HG03064 (cell line): ENCODE measurements around the gene PLCL1.
A peak's percentile ranks its signal among the peaks of the same experiment; 100 is the strongest.

Experiments
- ATAC-seq: cut with Tn5 transposase; IDR thresholded peaks from one replicate; pipeline ENCODE4 v1.9.1; 2021; ENCODE audit warnings: low read depth; ENCODE audit not compliant: unreplicated experiment

Gene PLCL1

DNA sequence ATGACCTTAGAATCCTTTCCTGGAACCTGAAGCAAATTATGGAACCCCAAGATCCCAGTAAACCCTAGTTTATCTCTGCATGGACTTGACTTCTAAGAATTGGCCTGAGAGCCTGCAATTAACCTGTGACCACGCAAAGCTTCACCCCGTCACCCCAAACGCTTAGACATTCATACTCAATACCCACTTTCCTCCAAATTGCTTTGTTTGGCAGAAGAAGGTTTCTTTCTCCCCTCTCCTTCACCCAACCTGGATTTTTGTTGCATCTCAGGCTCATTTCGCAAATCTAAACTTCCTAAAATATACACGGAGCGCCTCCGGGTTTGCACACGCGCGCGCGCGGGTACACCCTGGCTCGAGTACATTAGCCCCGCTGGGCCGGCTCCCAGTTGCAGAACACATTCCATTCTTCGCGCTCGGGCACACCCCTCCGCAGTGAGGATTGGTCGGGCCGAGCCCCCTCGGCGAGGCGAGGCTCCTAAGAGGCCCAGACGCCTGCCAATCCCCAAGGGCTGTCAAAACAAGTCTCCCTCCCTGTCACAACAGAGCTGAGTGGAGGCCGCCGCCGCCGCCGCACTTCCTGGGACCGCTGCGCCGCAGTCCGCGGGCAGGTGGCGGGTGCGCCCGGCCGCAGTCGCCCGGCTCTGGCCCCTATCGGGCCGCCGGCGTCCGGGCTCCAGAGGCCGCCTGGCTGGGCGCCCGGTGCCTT is at the start of gene PLCL1:
TSS of gene PLCL1 (plus strand) at position 545 of the 709 bp plus-strand sequence.
- ATAC-seq: peak; percentile 99

DNA sequence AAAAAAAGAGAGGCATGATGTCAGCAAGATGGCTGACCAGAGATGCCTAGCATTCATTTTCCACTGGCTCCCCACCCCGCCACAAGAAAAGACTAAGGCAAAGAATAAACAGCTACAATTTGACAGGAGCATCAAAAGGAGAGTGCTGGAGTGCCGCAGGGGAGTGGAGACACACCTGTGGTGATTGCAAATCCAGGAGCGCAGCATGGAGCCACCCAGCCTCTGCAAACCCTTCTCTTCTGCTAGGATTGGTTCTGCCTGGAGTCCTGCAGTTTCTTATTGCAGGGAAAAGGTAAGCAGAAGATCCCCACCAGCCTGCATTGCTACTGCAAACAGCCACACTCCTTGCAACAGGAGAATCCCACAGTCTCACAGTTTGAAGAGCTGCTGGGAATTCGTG is 45.4 kb upstream of the PLCL1 start:
- no peak for ATAC-seq

DNA sequence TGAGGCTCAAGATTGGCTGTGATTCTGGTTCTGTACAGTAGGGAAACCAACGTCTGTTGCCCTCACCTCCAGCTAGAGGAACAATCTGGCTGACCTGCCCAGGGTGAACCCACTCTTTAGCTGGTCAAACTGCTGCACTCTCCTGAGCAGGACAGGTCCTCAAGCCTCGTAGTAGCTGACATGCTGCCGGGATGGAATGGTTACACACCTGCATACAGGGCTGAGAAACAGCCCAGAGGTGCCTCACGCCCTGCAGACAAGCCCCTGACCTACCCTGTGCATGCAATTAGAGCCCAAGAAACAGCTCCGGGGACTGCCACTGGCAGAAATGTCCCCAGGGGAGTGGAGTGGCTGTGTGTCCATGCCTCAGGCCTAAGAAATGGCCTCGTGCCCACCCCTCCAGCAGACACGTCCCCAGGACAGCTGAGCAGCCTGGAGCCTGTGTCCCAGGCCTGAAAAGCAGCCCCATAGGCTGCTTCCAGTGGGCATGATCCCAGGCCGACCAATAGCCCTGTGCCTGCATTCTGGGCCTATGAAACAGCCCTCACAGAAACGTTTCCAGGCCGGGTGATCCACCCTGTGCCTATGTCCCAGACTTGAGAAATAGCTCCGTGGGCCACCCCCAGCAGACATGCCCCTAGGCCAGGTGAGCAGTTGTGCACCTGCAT is 44.6 kb upstream of the PLCL1 start:
- no peak for ATAC-seq

DNA sequence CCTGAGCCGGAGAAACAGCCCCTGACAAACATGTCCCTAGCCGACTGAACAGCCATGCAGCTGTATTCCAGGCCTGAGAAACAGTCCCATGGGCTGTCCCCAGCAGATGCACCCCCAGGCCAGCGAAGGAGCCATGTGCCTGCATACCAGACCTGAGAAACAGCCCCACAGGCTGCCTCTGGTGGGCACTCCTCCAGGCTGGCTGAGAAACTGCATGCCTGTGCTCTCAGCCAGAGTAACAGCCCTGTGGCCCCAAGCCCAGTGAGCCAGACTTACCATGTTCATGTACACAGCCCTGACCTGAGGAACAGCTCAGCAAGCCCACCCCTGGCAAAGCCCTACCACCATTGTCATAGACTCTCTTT is 44.1 kb upstream of the PLCL1 start:
- ATAC-seq: no peak

- no peak for ATAC-seq
Observed at GRCh38 chr2:197777823-197778407, 26.5 kb upstream of the PLCL1 start.

- ATAC-seq: no peak
Observed at GRCh38 chr2:197779261-197779660, 25.1 kb upstream of the PLCL1 start.

DNA sequence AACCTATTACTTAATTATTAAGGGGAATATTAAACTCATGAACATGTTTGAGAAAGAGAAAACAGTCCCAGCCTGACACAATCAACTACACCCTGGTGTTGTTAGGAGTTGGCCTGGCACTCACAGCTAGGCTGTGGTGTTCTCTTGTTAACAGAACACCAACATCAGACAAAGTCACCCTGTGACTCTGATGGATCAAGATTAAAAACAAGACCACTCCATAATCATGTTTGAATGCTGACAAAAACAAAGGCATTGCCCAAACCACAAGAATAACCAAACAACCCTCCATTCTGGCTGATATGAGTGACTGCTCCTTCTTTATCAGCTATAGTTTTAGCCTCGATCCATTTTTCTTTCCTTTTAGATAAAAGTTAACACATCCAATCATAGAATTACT is 22.3 kb upstream of the PLCL1 start:
- ATAC-seq: no peak

GRCh38 chr2:197784956-197785941 is 19.1 kb upstream of the PLCL1 start, which contains the start of gene BOLL:
BOLL (minus strand) TSS chr2:197785319; CDS start chr2:197781850, 3,469 bp downstream.
- ATAC-seq: no peak

DNA sequence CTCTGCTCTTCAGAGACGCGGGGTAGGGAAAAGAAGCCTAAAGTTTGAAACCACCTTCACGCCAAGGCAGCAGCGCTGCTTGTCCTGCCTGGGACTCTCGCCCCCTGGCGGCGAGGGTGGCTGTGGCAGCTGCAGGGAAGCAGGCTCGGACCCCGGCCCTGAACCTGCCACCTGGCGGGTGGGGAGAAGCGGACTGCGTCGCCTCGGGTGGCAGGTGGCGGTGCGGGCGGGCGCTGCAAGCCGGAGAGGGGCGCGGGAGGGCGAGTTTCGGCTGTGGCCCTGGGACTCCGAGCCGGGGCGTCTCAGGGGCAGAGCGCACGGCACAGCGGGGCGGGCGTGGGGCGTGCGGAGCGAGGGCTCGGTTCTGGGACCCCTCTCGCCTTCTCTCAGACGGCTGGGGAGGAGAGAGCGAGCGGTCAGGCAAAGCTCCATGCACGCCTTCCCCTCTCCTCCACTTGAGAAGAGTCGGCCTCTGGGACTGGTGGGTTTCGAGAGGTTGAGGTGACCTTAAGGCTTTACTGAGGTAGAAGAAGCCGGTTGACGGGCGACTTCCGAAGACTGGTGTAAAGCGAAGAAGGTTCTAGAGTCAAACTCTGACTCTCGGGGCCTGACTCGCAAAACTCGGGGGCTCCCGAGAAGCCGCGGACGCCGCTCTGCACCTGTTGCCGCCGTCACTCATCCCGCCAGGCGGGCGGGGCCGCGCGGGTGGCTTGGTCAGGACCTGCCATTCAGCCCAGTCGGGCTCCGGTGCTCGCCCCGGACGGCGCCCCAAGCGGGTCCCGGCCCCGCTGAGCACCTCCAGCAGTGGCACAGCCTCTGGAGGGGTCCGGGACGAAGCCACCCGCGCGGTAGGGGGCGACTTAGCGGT is 18.1 kb upstream of the PLCL1 start:
- ATAC-seq: peak; percentile 80

DNA sequence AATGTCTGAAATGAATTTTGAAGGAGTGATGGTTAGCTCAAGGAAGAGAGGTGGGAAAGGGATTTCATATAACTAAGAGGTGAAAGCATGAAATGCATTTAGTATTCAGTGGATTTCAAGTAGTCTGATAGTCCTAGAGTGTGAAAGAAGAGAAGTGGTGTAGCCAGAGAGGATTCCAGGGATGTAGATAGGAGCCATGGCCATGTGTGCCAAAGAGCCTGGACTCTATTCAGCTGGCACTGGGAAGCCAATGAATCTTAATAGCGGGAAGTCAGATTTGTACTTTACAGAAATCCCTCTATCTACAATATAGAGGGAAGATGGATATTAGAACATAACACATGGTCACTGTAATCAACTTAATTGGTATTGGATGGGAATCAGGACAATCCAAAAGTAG is 10.9 kb upstream of the PLCL1 start:
- ATAC-seq: no peak

- no peak for ATAC-seq
Observed at GRCh38 chr2:197795277-197795676, 9.1 kb upstream of the PLCL1 start.

GRCh38 chr2:197798187-197798586 is 6.2 kb upstream of the PLCL1 start:
- ATAC-seq: no peak

DNA sequence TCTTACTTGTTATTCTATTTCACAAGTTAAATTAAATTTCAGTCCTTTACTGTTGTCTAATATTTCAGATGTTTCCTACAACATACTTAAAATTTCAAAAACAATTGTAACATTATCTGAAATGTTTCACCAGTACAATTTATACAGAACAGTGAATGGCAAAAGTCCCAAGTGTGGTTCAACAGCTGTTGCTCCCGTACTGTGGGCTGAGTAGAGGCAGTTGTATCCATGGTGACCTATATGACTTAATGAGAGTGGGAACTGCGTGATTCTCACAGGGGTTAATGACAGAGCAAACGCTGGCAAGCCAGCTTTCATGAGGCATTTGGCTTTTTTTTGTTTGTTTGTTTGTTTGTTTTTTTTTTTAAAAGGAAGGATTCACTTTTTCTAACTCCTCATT is 5.3 kb upstream of the PLCL1 start:
- ATAC-seq: no peak

DNA sequence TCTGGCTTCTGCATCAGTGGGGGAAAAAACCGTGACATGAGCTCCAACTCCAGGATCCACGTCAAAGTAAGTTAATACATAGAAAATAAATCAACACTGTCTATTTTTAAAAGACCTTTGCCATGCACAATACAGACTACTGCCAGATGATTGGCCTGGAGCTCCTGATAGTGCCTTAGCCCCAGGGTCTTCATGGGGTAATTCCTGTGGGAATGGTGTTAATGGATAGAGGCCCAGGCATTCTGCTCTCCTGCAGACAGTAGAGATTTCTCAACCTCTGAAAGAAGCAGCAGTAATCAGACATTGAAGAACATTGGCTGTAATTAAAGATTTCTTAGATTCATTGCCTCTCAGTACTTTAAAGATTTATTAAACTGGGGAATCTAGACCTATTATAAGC is 4.3 kb upstream of the PLCL1 start:
- no peak for ATAC-seq

- ATAC-seq: no peak
Observed at GRCh38 chr2:197801033-197801432, 3.4 kb upstream of the PLCL1 start.

DNA sequence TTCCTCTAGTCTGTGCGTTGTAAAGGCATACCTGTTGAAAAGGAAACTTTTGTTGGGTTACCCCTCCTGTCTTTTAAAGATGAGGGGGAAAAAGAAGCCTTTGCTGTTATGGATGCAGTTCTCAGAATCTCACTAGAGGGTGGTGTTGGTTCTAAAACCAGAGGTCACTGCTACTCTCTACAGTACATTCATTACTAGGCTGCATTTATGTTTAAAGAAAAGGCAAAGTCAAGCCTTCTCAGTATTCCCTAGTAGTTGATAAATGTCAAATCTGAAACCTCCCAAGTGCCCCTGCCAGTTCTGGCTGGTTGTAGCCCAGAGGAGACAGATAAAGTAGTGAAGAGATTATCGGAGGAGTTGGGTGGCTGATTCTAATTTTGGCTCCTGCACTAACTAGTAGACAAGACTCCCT is 1.4 kb upstream of the PLCL1 start:
- ATAC-seq: no peak

DNA sequence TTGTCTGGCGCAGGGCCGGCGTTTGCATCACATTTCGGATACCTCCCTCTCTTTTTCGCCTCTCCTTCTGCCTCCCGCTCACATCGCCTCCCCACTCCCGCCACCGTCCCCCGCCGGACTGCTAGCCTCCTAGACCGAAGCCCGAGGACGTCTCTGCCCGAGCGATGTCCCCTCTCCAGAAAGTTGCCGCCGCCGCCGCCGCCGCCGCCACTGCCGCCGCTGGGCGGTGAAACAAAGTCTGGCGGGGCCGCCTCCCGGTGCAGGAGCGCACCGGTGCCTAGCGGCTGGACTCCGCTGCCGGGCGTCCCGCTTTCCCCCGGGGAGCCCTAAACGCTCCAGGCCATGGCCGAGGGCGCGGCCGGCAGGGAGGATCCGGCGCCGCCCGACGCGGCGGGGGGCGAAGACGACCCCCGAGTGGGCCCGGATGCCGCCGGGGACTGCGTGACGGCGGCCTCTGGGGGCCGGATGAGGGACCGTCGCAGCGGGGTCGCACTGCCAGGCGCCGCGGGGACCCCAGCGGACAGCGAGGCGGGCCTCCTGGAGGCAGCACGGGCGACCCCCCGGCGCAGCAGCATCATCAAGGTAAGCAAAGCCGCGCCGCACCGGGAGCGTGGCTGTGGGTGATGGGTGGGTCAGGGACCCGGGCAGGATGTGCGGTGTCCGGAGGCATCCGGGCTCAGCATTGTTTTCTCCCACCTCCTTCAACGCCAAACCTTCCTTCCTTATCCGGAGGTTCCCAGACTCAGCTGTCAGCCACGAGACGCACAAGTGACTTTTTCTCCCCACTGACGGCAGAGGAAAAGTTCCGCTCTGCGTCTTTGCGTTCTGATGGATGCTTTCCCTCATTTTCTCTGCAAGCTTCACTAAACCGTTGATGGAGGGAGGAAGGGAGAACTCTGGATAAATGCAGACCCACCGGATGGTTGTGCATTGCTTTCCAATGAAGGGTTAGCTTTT is 643 bp downstream of the PLCL1 start:
- ATAC-seq: peak; percentile 30

DNA sequence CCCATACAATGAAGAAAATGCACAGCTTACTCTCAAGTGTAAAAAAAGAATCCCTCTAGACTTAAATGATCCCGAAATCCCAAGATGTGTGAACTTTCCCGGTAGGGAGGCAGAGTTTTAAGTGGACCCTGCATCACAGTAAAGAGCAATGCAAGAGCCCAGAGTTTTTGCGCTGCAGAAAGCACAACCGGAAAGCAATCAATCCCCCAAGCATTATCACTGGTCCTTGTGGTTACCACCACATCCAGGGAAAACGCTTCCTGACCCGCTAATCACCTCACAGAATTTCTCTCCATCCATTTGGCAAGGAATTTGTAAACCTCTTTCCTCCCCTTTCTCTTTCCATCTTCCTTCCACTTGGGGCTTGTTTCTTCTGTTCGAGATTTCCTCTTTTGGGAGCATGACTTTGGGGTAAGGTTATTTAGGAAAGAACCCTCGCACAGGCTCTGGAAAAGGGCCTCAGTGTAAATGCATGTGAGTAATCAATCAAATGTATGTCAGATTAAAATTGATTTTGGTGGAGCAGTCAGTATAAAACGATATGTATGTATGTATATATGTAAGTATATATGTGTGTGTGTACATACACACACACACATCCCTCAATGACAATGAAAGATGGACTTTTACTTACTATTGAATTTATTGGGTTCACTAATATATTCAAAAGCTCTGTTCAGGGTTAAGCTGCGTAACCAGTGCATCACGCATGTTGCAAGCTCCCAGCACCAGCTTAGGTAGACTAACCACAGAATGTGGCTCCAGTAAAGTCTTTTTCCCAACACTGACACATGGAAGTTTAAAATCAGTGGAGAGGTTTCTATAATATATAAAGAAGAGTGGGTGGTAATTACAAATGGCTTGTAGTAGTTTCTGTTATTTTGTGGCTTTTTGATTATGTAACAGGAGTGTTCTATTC is 1.6 kb downstream of the PLCL1 start:
- no peak for ATAC-seq
